GM18517 (cell line): ENCODE results near the gene SERPINA4.
"Not testable (repeated sequence)": the region's sequence is repeated elsewhere in the genome, so short reads cannot be mapped to it uniquely, and the experiment has no call there.

Experiments
- ATAC-seq: cut with Tn5 transposase; IDR thresholded peaks from one replicate; pipeline ENCODE4 v1.9.1; 2021; ENCODE audit warnings: mild to moderate bottlenecking, moderate library complexity; ENCODE audit not compliant: unreplicated experiment

The SERPINA4 gene

DNA sequence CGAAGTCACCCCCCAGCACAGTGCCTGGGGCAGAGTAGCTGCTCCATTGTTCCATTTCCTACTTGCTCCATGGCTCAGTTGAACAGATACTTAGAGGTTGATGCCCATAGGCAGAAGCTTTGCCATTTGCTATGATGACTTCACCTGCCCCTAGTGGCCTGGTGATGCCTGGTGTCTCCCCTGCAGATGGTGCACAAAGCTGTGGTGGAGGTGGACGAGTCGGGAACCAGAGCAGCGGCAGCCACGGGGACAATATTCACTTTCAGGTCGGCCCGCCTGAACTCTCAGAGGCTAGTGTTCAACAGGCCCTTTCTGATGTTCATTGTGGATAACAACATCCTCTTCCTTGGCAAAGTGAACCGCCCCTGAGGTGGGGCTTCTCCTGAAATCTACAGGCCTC, 30.6 kb downstream of the SERPINA4 start:
- no peak for ATAC-seq

- no peak for ATAC-seq
Observed at GRCh38 chr14:94592457-94592856, 31.2 kb downstream of the SERPINA4 start.

DNA sequence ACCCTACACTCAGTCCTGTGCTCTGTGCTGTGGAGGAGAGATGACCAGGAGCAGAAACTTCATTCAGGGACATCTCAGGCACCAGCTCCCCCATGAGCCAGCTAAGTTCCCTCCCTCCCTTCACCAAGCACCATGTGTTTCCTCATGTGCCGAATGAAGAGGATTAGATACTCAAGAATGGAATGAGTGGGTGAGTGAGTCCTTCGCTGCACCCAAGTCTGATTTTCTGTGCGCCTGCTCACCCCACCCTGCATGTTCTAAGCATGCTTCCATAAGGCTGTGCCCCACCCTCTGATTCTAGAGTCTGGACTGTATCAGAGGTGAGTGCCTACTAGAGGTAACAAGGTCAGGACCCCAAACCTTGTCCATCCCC, 32.1 kb downstream of the SERPINA4 start:
- ATAC-seq, result no peak

GRCh38 chr14:94593749-94594431, 32.6 kb downstream of the SERPINA4 start:
- no peak for ATAC-seq

DNA sequence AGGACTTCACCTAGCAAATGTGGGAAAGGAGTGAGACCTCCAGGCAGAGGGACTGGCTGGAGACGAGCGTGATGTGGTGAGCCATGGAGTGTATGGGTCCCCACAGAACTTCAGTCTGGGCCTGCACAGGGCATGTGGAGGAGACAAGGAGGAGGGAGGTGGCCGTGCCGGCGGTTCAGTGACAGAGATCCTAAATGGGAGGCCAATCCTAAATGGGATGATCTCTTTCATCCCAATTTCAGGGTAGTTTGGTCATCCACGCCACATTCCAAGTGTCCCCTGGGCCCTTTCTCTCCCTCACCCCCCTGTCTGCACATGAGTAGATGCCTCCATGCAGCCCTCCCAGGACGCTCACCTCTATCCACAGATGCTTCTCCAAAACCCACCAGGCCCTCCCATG, 33.2 kb downstream of the SERPINA4 start:
- no peak for ATAC-seq

DNA sequence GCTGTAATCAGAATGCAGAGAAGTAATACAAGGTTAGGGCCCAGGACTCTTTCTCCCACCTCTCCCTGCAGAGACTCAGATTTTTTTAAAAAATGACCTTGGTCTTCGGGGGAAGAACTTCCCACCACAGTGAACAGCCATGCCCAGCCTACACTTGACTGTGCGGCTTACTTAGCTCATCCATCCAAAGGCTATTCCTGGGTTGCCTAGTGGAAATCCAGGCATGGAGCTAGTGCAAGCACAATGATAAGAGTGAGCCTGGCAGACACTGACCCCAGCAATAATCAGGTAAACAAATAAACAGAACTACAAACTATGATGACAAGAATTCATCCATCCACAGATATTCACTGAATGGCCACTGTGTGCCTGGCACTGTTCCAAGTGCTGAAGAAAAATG, 34.7 kb downstream of the SERPINA4 start:
- ATAC-seq, result no peak

GRCh38 chr14:94596361-94596760, 35.1 kb downstream of the SERPINA4 start:
- no peak for ATAC-seq

- ATAC-seq, result no peak
Observed at GRCh38 chr14:94597788-94598187, 36.5 kb downstream of the SERPINA4 start.

DNA sequence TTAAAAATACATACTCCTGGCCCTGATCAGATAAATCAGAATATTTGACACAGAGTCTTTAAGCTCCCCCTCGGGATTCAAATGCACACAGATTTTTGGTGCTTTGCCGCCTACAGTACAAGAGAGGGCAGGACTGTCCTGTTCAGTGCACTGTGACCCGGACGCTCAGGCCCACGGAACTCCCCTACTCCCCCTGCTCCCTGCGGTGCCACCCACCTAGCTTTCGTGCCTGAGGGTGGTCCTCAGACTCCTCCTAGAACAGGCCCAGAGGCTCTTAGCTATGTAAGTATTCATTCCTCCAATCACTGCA, 37.2 kb downstream of the SERPINA4 start:
- ATAC-seq, result no peak

DNA sequence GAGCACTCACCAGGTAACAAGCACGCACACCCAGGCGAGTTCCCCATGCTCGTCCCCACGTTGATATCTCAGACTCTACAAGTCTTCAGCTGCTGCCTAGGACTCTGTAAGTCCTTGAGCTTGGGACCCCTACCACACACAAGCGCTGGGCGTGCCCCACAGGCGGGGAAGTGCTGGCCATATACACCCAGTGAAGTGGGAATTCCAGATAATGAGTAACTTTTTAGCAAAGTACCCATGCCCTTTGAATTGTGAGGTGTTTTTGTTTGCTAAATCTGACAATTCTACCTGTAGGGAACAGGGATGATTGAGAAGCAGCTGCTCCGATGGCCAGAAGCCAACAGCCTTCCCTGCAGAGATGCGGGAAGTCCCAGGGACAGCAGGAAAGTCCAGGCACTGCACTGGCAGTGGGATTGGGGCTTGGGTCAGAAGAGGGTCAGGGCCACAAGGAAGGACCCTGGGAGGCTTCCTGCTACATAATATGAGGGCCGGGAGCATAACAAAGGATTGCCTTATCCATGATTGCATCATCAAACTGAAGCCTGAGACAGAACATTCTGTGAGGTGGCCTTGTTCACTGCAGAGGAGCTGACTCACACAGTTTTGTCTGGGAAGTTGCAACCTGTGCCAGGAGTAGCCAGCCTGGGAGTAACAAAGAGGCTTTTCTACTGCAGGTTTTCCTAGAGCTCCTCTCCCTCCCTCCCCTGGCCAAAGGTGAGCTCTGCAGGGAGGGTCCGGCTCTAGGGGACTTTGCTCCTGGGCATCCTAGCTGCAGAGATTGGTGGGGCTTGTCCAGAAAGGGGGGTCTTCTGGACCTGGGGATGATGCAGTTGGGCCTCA, 37.8 kb downstream of the SERPINA4 start:
- no peak for ATAC-seq

GRCh38 chr14:94599656-94600004, 38.4 kb downstream of the SERPINA4 start:
- ATAC-seq, result no peak

- ATAC-seq, result no peak
Observed at GRCh38 chr14:94600148-94600545, 38.9 kb downstream of the SERPINA4 start.

GRCh38 chr14:94601884-94602391, 40.7 kb downstream of the SERPINA4 start:
- ATAC-seq, result no peak

DNA sequence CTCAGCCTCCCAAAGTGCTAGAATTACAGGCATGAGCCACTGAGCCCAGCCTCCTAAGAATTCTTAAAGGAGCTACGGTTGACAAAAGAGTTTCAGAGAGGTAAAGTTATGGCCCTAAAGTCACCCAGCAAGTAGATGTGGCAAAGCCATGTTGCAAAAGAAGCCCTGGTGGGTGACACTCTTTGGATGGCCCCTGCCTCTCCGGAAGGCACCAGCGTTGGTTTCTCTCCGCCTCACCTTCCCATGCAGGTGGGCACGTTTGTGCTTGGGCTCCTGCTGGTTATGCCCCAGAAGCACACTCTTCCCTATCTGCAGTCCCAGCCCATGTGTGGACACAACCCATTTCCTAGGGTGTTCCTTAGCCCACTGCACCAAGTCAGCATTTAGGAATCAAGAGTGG, 41.5 kb downstream of the SERPINA4 start:
- ATAC-seq, result no peak

DNA sequence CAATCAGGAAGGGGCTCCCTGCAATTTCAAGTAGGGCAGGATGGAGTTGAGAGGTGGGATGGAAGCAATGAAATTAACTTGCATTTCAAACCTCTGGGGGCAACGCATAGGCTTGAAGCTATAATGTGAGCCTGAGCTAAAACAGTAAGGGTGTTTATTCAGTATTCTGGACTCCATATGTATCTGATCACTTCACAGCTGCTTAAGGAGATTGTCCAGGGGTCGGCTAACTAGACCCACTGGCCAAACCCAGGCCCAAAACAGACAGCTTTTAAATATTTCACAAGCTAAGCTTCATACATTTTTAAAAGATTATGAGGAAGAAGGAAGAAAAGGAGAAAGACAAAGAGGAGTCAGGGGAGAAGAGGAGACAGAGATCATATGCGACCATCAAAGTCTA, 44.1 kb downstream of the SERPINA4 start:
- ATAC-seq, result no peak

GRCh38 chr14:94608966-94609365, 47.7 kb downstream of the SERPINA4 start:
- not testable (repeated sequence) for ATAC-seq

DNA sequence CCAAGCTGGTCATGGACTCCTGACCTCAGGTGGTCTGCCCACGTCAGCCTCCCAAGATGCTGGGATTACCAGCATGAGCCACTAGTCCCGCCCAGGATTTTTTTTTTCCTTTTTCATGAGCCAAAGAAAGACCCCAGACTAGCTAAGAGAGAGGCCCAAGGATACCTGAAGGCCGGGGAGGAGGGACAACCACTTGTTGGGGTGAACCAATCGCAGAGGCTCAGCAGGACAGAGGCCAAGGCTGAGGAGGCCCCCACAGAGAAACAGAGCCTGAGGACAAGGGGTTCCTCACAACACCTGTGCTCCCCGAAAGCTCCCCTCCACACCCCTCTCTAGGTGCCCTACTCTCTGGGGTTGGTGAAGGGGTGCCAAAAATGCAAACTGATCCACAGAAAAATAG, 49.9 kb downstream of the SERPINA4 start:
- ATAC-seq, result no peak

DNA sequence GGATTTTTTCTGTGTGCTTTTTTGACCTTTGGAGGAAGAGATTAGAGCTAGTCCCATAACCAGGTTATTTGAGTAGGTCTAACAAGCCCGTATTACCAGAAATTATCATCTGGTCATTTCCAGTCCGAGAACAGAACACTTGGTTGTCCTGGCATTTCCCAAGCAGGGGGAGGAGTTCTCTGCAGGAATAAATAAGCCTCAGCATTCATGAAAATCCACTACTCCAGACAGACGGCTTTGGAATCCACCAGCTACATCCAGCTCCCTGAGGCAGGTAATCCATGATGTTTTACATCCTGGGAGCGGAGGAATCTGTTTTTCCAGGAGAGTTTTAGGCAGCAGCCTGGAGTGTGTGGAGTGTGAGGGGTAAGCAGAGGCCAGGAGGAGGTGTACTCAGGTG, 50.9 kb downstream of the SERPINA4 start, which contains the start of gene SERPINA3:
SERPINA3 (plus strand) TSS at position 218 of the 400 bp plus-strand sequence. CDS start 2,051 bp downstream, outside the sequence.
- no peak for ATAC-seq

- no peak for ATAC-seq
Observed at GRCh38 chr14:94612580-94613554, 51.6 kb downstream of the SERPINA4 start.

- ATAC-seq, result no peak
Observed at GRCh38 chr14:94613720-94614644, 52.7 kb downstream of the SERPINA4 start.
